Bladder microvascular endothelial cell (primary cell): ENCODE measurements around the gene STEEP1. TPM values are rescaled to one million over a fixed set of nuclear protein-coding genes. Genes with fewer than 3 reads are reported as not detected.

Experiments used
- total RNA-seq: library from RNA; depleted of rRNA; stranded (reverse); fragments of >200 nt; gene quantifications from 2 replicates; pipeline ENCODE4 v1.2.3, GENCODE V29; 2014

Gene STEEP1
- 34.5 and 51.5 TPM in 2 replicates for total RNA-seq

GRCh38 chrX:119565107-119565663, at the start of gene STEEP1:
Gene STEEP1, minus strand, starts transcription at chrX:119565409. Its CDS starts 54 bp downstream, at chrX:119565355.

GRCh38 chrX:119606280-119607017, 41.2 kb upstream of the STEEP1 start, which contains the start of gene NKRF:
Gene NKRF, minus strand, starts transcription at chrX:119606424.

DNA sequence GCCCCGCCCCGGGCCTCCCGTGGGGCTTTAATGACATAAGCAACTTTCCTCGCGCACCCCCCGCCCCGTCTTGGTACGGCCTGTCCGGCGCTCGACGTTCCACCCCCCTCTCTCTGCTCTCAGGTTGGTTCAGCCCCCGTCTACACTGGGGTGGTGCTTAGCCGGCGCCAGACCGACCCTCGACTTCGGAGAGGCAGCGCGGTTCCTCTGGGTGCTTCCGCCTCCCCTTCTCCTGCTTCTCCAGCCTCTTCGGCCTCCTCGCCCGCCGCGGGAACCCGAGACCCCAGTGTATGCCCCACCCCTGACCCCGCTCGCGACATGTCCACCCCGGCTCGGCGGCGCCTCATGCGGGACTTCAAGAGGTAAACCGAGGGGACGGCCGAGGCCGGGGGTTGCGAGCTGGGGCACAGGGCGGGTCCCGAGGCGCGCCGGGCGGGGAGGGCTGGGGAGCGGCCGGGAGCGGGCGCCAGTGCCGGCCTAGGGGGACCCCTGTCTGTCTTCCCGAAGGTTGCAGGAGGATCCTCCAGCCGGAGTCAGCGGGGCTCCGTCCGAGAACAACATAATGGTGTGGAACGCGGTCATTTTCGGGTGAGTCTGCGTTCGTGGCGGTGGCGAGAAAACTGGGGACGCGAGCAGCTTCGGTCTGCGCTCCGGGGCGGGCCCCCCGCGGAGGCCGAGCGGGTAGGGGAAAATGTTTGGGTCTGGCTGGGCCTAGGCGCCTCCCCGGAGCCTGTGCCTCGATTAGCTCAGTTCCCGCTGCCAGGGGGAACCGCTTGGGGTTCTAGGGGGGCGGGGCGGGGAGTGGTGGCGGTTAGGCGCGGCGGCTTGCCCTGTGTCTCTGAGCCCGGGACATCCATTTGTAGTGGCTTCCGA, 9.4 kb upstream of the STEEP1 start, which contains the start of gene UBE2A:
TSS of gene UBE2A (plus strand) at position 170 of the 873 bp plus-strand sequence. CDS start at position 319, 149 bp downstream.

Other genes starting within 250 kb of the STEEP1 start
- gene SLC25A43, start 166.1 kb downstream of the STEEP1 start, total RNA-seq, result 7.3 and 14.2 TPM in 2 replicates
- 174 and 199 TPM in 2 replicates for gene SLC25A5, start 97.0 kb downstream of the STEEP1 start, total RNA-seq
- 16.5 and 31.5 TPM in 2 replicates for gene UBE2A, start 9.2 kb upstream of the STEEP1 start, total RNA-seq
- gene NKRF, start 41.0 kb upstream of the STEEP1 start, total RNA-seq, result 3.1 and 8.2 TPM in 2 replicates
- gene SEPTIN6, start 127.8 kb upstream of the STEEP1 start, total RNA-seq, result 7.1 and 10.6 TPM in 2 replicates
- not detected in 2 replicates for gene SOWAHD, start 193.2 kb upstream of the STEEP1 start, total RNA-seq
- gene RPL39, start 226.2 kb upstream of the STEEP1 start, total RNA-seq, result 1,366 and 2,089 TPM in 2 replicates